HCT116 (cell line): ENCODE results near the gene PPP1R14C. TPM values are rescaled to one million over a fixed set of nuclear protein-coding genes. Genes with fewer than 3 reads are reported as not detected.

Experiments
- ATAC-seq: fragments of 200-7000 bp; cut with Tn5 transposase; 2 replicates; pipeline ENCODE4 v1.9.1; 2020; ENCODE audit warnings: mild to moderate bottlenecking, moderate library complexity
- BruUV-seq: library from RNA; stranded (reverse); fragments of 400-500 nt; replicated peaks from 2 replicates; lab custom pipeline; 2021; lab: Mats Ljungman, UMichigan
- CTCF ChIA-PET: fragments of 300-600 bp; sonication (Branson Sonifier 250); formaldehyde crosslinking; loops from one replicate; lab custom pipeline; 2021; ENCODE audit warnings: antibody characterized with exemption; lab: Charles Lee
- POLR2A ChIA-PET: fragments of 300-600, 350-600 bp; sonication (Branson Sonifier 250); formaldehyde crosslinking; loops from one replicate; lab custom pipeline; 2021; ENCODE audit warnings: antibody characterized with exemption; lab: Charles Lee
- RAD21 ChIA-PET, 2 experiments: fragments of 300-600 bp; sonication (Branson Sonifier 250); formaldehyde crosslinking; loops; one replicate each; lab custom pipeline; 2023; ENCODE audit warnings: low total read pairs in 2 of 2; ENCODE audit not compliant: uncharacterized antibody in 2 of 2, unreplicated experiment in 2 of 2, low non-redundant PET in 1 of 2; lab: Charles Lee
- DNase-seq: peaks from one replicate; pipeline ENCODE4 v3.0.0-alpha.2; 2010; ENCODE audit warnings: low read depth, low spot score
- H2AFZ ChIP-seq: fragments of 200-600 bp; shearing (Covaris generic), sonication (generic); 2 replicates; pipeline ENCODE4 v1.6.1; 2017; ENCODE audit warnings: low read depth, mixed run types, mixed read lengths, antibody characterized with exemption, low read length; ENCODE audit not compliant: poor library complexity, severe bottlenecking
- H3K27ac ChIP-seq: 2 replicates; pipeline ENCODE4 v1.5.1; 2012; ENCODE audit warnings: low read depth, low read length
- H3K27me3 ChIP-seq: fragments of 200-600 bp; sonication (generic); 2 replicates; pipeline ENCODE4 v1.6.1; 2016; ENCODE audit warnings: mixed run types, low read length, mixed read lengths; ENCODE audit not compliant: insufficient read depth
- H3K36me3 ChIP-seq, 2 experiments: fragments of 200-500 bp in 1 of 2; fragments of 200-600 bp in 1 of 2; sonication (Bioruptor generic) in 1 of 2; sonication (generic) in 1 of 2; 2 replicates each; pipeline versions ENCODE4 v1.5.1 to v1.6.1; 2014 to 2016; ENCODE audit warnings: low read length in 2 of 2, inconsistent platforms in 1 of 2, mixed read lengths in 1 of 2, mixed run types in 1 of 2; ENCODE audit not compliant: insufficient read depth in 2 of 2, control insufficient read depth in 1 of 2
- H3K4me1 ChIP-seq, 2 experiments: fragments of 200-600 bp in 1 of 2; sonication (generic) in 1 of 2; 2 replicates each; pipeline versions ENCODE4 v1.5.1 to v1.6.1; 2012 to 2017; ENCODE audit warnings: low read length in 2 of 2, inconsistent platforms in 1 of 2, mild to moderate bottlenecking in 1 of 2, mixed read lengths in 1 of 2, mixed run types in 1 of 2, moderate library complexity in 1 of 2; ENCODE audit not compliant: insufficient read depth in 2 of 2, control insufficient read depth in 1 of 2
- H3K4me2 ChIP-seq: fragments of 200-600 bp; sonication (generic); 2 replicates; pipeline ENCODE4 v1.6.1; 2017; ENCODE audit warnings: mixed run types, low read length, mixed read lengths
- H3K4me3 ChIP-seq, 2 experiments: fragments of 200-600 bp in 1 of 2; sonication (generic) in 1 of 2; replicated peaks in 1 of 2; 2 replicates each; pipeline ENCODE4 v1.5.1; 2011 to 2016; ENCODE audit warnings: low read length in 2 of 2, control low read depth in 1 of 2, low read depth in 1 of 2, mild to moderate bottlenecking in 1 of 2, mixed read lengths in 1 of 2, mixed run types in 1 of 2
- H3K79me2 ChIP-seq: fragments of 200-600 bp; sonication (generic); 2 replicates; pipeline ENCODE4 v1.6.1; 2017; ENCODE audit warnings: mild to moderate bottlenecking, mixed run types, low read length, moderate library complexity, mixed read lengths; ENCODE audit not compliant: insufficient read depth
- H3K9ac ChIP-seq: fragments of 200-600 bp; sonication (generic); 2 replicates; pipeline ENCODE4 v1.6.1; 2016; ENCODE audit warnings: low read length, mixed read lengths
- H3K9me2 ChIP-seq: fragments of 200-600 bp; sonication (generic), shearing (Covaris generic); 2 replicates; pipeline ENCODE4 v1.6.1; 2017; ENCODE audit warnings: mixed run types, mild to moderate bottlenecking, moderate library complexity; ENCODE audit not compliant: insufficient read depth
- H3K9me3 ChIP-seq, 2 experiments: fragments of 200-500 bp in 1 of 2; fragments of 200-600 bp in 1 of 2; sonication (Bioruptor generic) in 1 of 2; sonication (generic) in 1 of 2; 2 replicates each; pipeline ENCODE4 v1.6.1; 2014 to 2017; ENCODE audit warnings: low read length in 2 of 2, mixed read lengths in 2 of 2, inconsistent platforms in 1 of 2, low read depth in 1 of 2, mild to moderate bottlenecking in 1 of 2, mixed run types in 1 of 2, moderate library complexity in 1 of 2; ENCODE audit not compliant: control insufficient read depth in 1 of 2, insufficient read depth in 1 of 2
- H4K20me1 ChIP-seq: fragments of 200-600 bp; sonication (generic), shearing (Covaris generic); 2 replicates; pipeline ENCODE4 v1.6.1; 2017; ENCODE audit warnings: mixed run types, mild to moderate bottlenecking, moderate library complexity; ENCODE audit not compliant: insufficient read depth
- CBX3 ChIP-seq: IDR thresholded peaks from 2 replicates; pipeline ENCODE4 v1.6.1; 2012; ENCODE audit warnings: low read depth
- ELF1 ChIP-seq: IDR thresholded peaks from 2 replicates; pipeline ENCODE4 v1.6.1; 2012; ENCODE audit warnings: low read depth, borderline replicate concordance
- EZH2phosphoT487 ChIP-seq: fragments of 200-600 bp; IDR thresholded peaks from 2 replicates; pipeline ENCODE4 v1.6.1; 2018; ENCODE audit warnings: antibody characterized with exemption, borderline replicate concordance
- POLR2A ChIP-seq: IDR thresholded peaks from 2 replicates; pipeline ENCODE4 v1.7.0; 2011; ENCODE audit warnings: borderline replicate concordance; ENCODE audit not compliant: insufficient read depth, insufficient read length; ENCODE audit errors: extremely low read depth
- SRF ChIP-seq: IDR thresholded peaks from 2 replicates; pipeline ENCODE4 v1.6.1; 2012; ENCODE audit warnings: low read depth
- ZFX ChIP-seq: fragments of 450-650 bp; IDR thresholded peaks from 2 replicates; pipeline ENCODE4 v1.6.1; 2017
- intact Hi-C: fragments of 100-400 bp; cut with micrococcal nuclease; formaldehyde crosslinking; loops from 2 replicates; pipeline ENCODE4 v1.10.0; 2022
- total RNA-seq: library from RNA; stranded (reverse); gene quantifications from one replicate; pipeline ENCODE4 v1.2.1, GENCODE V29; 2021; ENCODE audit not compliant: unreplicated experiment
- TF ChIP-seq, protein P1 (sequence below): IDR thresholded peaks from 2 replicates; pipeline ENCODE4 v1.6.1; 2012
- TF ChIP-seq, protein P2 (sequence below): IDR thresholded peaks from 2 replicates; pipeline ENCODE4 v1.6.1; 2012
- TF ChIP-seq, protein P3 (sequence below): IDR thresholded peaks from 2 replicates; pipeline ENCODE4 v1.6.1; 2011; ENCODE audit warnings: mild to moderate bottlenecking, low read length, moderate library complexity; ENCODE audit not compliant: insufficient replicate concordance; ENCODE audit errors: extremely low read depth

PPP1R14C gene
- total RNA-seq, 1 experiment from 2014 or later, result 7.8 TPM

DNA sequence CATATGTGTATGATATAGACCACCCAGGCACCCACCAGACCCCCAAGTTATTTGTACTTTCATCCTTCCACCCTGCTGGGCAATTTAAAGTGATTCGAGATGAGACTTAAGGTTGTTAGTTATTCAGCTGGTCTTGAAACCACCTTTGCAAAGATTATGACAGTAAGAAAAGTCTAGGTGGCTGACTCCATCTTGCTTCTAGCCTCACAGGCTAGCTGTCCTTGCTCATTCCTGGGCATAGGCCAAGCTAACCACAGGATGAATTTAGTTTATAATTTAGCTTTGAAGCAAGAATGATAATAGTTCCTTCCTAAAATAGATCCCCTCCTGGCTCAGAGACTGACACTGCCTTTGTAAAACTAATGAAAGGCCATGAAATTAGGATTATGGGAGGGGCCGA is 154.0 kb downstream of the PPP1R14C start:
- H3K4me1 ChIP-seq, result peaks cover 2 to 34% of the 10 kb centered on the region in 2 experiments; a peak in 3 of 4 replicates
- intact Hi-C loops, result no loop called here
- no TSS peak for BruUV-seq
- peaks cover 9 to 13% of the 10 kb centered on the region in 2 experiments; a peak in 2 of 4 replicates for H3K9me3 ChIP-seq
- H4K20me1 ChIP-seq, result no peaks in the 10 kb centered on the region
- H3K4me3 ChIP-seq, result no peak overlapping the region
- TF ChIP-seq, protein P1, sequence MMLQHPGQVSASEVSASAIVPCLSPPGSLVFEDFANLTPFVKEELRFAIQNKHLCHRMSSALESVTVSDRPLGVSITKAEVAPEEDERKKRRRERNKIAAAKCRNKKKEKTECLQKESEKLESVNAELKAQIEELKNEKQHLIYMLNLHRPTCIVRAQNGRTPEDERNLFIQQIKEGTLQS, result no peak
- TF ChIP-seq, protein P2, sequence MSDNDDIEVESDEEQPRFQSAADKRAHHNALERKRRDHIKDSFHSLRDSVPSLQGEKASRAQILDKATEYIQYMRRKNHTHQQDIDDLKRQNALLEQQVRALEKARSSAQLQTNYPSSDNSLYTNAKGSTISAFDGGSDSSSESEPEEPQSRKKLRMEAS, result no peak
- no peak for TF ChIP-seq ZFX
- TF ChIP-seq ELF1, result no peak
- no peak for TF ChIP-seq EZH2phosphoT487
- no peak for TF ChIP-seq CBX3
- TF ChIP-seq, protein P3, sequence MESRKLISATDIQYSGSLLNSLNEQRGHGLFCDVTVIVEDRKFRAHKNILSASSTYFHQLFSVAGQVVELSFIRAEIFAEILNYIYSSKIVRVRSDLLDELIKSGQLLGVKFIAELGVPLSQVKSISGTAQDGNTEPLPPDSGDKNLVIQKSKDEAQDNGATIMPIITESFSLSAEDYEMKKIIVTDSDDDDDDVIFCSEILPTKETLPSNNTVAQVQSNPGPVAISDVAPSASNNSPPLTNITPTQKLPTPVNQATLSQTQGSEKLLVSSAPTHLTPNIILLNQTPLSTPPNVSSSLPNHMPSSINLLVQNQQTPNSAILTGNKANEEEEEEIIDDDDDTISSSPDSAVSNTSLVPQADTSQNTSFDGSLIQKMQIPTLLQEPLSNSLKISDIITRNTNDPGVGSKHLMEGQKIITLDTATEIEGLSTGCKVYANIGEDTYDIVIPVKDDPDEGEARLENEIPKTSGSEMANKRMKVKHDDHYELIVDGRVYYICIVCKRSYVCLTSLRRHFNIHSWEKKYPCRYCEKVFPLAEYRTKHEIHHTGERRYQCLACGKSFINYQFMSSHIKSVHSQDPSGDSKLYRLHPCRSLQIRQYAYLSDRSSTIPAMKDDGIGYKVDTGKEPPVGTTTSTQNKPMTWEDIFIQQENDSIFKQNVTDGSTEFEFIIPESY, result no peak
- TF ChIP-seq SRF, result no peak
- no peak for TF ChIP-seq POLR2A
- H3K4me2 ChIP-seq, result no peak overlapping the region
- H3K9ac ChIP-seq, result no peak overlapping the region
- RAD21 ChIA-PET, result no interaction called here
- DNase-seq (no peak), ATAC-seq (no peak)
- no peaks in the 10 kb centered on the region for H3K9me2 ChIP-seq
- H3K27me3 ChIP-seq, result no peaks in the 10 kb centered on the region
- POLR2A ChIA-PET, result no interaction called here
- H3K79me2 ChIP-seq, result no peaks in the 10 kb centered on the region
- CTCF ChIA-PET, result no interaction called here
- no peak overlapping the region for H2AFZ ChIP-seq
- no peak overlapping the region for H3K27ac ChIP-seq
- H3K36me3 ChIP-seq, result no peaks in the 10 kb centered on the region
